ENCODE data around the gene ETS1.

Gene ETS1

GRCh38 chr11:128419012-128419767 lies 168.2 kb downstream of the ETS1 start:
- no peak overlapping the region for H3K4me3 ChIP-seq (ENCODE audit: low read length)
- H3K36me3 ChIP-seq (ENCODE audit: insufficient read depth, low read length) = no peaks in the 10 kb centered on the region
- no peak overlapping the region for H3K9ac ChIP-seq (ENCODE audit: low read depth, low read length)
- H3K27ac ChIP-seq (ENCODE audit: low read depth, low read length) = no peak overlapping the region
- no peaks in the 10 kb centered on the region for H3K9me3 ChIP-seq (ENCODE audit: insufficient read depth, low read depth, low read length)
- 0 out of 2 replicates have a peak, but pooled peaks cover 2% of the 10 kb centered on the region for H3K4me1 ChIP-seq (ENCODE audit: insufficient read depth, low read length)
- WGBS = 83% methylated on average over 7 of the region's 7 CpGs
- no peaks in the 10 kb centered on the region for H3K27me3 ChIP-seq (ENCODE audit: insufficient read depth, low read length)

- no peaks in the 10 kb centered on the region for H3K27me3 ChIP-seq (ENCODE audit: insufficient read depth, low read length)
- 94% methylated on average over 5 of the region's 5 CpGs for WGBS
- H3K9ac ChIP-seq (ENCODE audit: low read depth, low read length) = no peak overlapping the region
- no peak overlapping the region for H3K4me3 ChIP-seq (ENCODE audit: low read length)
- H3K4me1 ChIP-seq (ENCODE audit: insufficient read depth, low read length) = no peaks in the 10 kb centered on the region
- H3K27ac ChIP-seq (ENCODE audit: low read depth, low read length) = no peak overlapping the region
- H3K36me3 ChIP-seq (ENCODE audit: insufficient read depth, low read length) = no peaks in the 10 kb centered on the region
- no peaks in the 10 kb centered on the region for H3K9me3 ChIP-seq (ENCODE audit: insufficient read depth, low read depth, low read length)
Observed at GRCh38 chr11:128417607-128418324, 169.6 kb downstream of the ETS1 start.

DNA sequence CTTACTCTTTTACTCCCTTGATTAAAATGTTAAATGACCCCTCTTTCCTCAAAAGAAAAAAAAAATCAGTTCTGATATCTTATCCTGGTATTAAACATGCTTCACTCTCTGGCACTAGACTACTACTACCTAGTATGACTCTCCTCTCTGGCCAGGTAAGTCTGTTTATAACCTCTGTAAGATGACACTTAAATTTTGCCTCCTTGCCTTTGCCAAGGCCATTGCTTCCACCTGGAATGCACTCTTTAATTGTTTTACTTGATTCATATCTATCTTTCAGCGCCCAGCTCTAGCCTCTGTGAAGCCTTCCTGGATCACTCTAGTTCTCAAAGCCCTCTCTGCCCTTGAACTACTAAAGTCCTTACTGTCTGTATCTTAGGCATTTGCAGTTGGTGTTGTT lies 170.4 kb downstream of the ETS1 start:
- Histone ChIP-seq H3K9ac (ENCODE audit: low read depth, low read length) (no peak overlapping the region), H3K4me3 (ENCODE audit: low read length) (no peak overlapping the region), H3K9me3 (ENCODE audit: insufficient read depth, low read depth, low read length) (no peaks in the 10 kb centered on the region), H3K36me3 (ENCODE audit: insufficient read depth, low read length) (no peaks in the 10 kb centered on the region), H3K27ac (ENCODE audit: low read depth, low read length) (no peak overlapping the region), H3K4me1 (ENCODE audit: insufficient read depth, low read length) (no peaks in the 10 kb centered on the region), H3K27me3 (ENCODE audit: insufficient read depth, low read length) (no peaks in the 10 kb centered on the region)
- WGBS = 90% methylated on average over 1 of the region's 1 CpG

DNA sequence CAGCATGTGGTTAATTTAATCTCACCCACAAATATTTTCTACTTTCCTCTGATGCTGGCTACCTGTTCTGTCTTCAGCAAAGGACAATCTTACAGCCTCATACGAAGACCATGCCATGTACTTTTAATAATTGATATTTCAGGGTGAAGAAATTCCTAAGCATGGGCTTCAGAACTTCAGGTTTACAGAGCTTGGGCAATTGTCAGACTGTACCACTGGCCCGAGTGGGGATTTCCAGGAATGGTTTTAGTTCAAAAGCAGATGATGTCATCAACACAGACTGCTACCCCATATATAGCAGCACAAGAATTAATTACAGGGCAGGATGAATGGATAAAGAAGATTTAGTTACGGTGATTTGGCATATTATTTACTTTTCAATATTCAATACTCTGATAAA lies 171.8 kb downstream of the ETS1 start:
- H3K9ac ChIP-seq (ENCODE audit: low read depth, low read length) = no peak overlapping the region
- H3K27ac ChIP-seq (ENCODE audit: low read depth, low read length) = no peak overlapping the region
- no peaks in the 10 kb centered on the region for H3K9me3 ChIP-seq (ENCODE audit: insufficient read depth, low read depth, low read length)
- H3K4me3 ChIP-seq (ENCODE audit: low read length) = no peak overlapping the region
- no peaks in the 10 kb centered on the region for H3K4me1 ChIP-seq (ENCODE audit: insufficient read depth, low read length)
- H3K36me3 ChIP-seq (ENCODE audit: insufficient read depth, low read length) = no peaks in the 10 kb centered on the region
- WGBS = 58% methylated on average over 1 of the region's 3 CpGs
- no peaks in the 10 kb centered on the region for H3K27me3 ChIP-seq (ENCODE audit: insufficient read depth, low read length)

GRCh38 chr11:128412847-128413791 lies 174.2 kb downstream of the ETS1 start:
- Histone ChIP-seq H3K9ac (ENCODE audit: low read depth, low read length) (no peak overlapping the region), H3K4me3 (ENCODE audit: low read length) (no peak overlapping the region), H3K36me3 (ENCODE audit: insufficient read depth, low read length) (no peaks in the 10 kb centered on the region), H3K27ac (ENCODE audit: low read depth, low read length) (no peak overlapping the region), H3K9me3 (ENCODE audit: insufficient read depth, low read depth, low read length) (no peaks in the 10 kb centered on the region), H3K27me3 (ENCODE audit: insufficient read depth, low read length) (no peaks in the 10 kb centered on the region), H3K4me1 (ENCODE audit: insufficient read depth, low read length) (no peaks in the 10 kb centered on the region)
- WGBS = 95% methylated on average over 3 of the region's 4 CpGs

DNA sequence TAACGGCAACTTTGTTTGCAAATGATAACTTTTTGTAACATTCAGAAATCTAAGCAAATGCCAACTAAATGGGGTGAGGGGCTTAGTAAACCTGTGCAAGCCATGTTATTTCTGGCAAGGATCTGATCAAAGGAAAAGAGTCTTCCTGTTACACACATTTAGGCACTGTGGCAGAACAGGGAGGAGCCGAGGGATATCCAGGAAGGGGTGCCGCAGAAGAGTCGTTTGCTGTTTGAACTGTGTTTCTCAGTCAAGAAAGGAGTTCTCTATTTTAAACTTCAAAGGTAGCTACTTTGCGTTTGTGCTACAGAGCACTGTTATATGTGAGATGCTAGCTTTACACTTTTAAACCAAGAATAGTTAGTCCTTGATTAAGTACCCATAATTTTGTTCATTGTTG lies 175.5 kb downstream of the ETS1 start:
- Histone ChIP-seq H3K27me3 (ENCODE audit: insufficient read depth, low read length) (no peaks in the 10 kb centered on the region), H3K4me1 (ENCODE audit: insufficient read depth, low read length) (no peaks in the 10 kb centered on the region), H3K4me3 (ENCODE audit: low read length) (no peak overlapping the region), H3K27ac (ENCODE audit: low read depth, low read length) (no peak overlapping the region), H3K9me3 (ENCODE audit: insufficient read depth, low read depth, low read length) (no peaks in the 10 kb centered on the region), H3K9ac (ENCODE audit: low read depth, low read length) (no peak overlapping the region), H3K36me3 (ENCODE audit: insufficient read depth, low read length) (no peaks in the 10 kb centered on the region)
- WGBS = 83% methylated on average over 4 of the region's 5 CpGs

DNA sequence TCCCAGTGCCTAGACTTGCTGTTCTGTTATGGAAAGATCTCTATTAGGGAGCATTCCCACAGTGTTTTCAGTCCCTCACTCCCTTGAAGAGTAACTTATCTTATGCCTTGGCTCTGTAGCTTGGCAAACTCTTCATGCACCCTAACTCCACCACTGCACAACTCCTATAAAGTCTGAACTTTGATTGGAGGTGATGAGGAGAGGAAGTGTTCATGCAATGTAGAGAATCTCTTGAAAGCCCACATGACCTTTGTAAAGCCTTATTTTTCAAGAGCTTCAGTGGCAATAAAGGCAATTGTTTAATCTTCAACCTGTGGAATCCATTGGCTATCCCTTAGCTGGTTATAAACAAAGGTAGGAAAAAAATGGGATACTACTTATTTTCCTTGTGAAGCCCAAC lies 176.2 kb downstream of the ETS1 start:
- no peak overlapping the region for H3K4me3 ChIP-seq (ENCODE audit: low read length)
- no peak overlapping the region for H3K27ac ChIP-seq (ENCODE audit: low read depth, low read length)
- H3K27me3 ChIP-seq (ENCODE audit: insufficient read depth, low read length) = no peaks in the 10 kb centered on the region
- no peak overlapping the region for H3K9ac ChIP-seq (ENCODE audit: low read depth, low read length)
- no peaks in the 10 kb centered on the region for H3K9me3 ChIP-seq (ENCODE audit: insufficient read depth, low read depth, low read length)
- H3K36me3 ChIP-seq (ENCODE audit: insufficient read depth, low read length) = no peaks in the 10 kb centered on the region
- no peaks in the 10 kb centered on the region for H3K4me1 ChIP-seq (ENCODE audit: insufficient read depth, low read length)

- H3K9ac ChIP-seq (ENCODE audit: low read depth, low read length) = no peak overlapping the region
- H3K4me1 ChIP-seq (ENCODE audit: insufficient read depth, low read length) = no peaks in the 10 kb centered on the region
- no peak overlapping the region for H3K27ac ChIP-seq (ENCODE audit: low read depth, low read length)
Observed at GRCh38 chr11:128409476-128409875, 177.9 kb downstream of the ETS1 start.

More at GRCh38 chr11:128409476-128409875, 177.9 kb downstream of the ETS1 start:
- no peaks in the 10 kb centered on the region for H3K9me3 ChIP-seq (ENCODE audit: insufficient read depth, low read depth, low read length)
- H3K36me3 ChIP-seq (ENCODE audit: insufficient read depth, low read length) = no peaks in the 10 kb centered on the region
- WGBS = 100% methylated on average over 1 of the region's 2 CpGs
- no peaks in the 10 kb centered on the region for H3K27me3 ChIP-seq (ENCODE audit: insufficient read depth, low read length)
- H3K4me3 ChIP-seq (ENCODE audit: low read length) = no peak overlapping the region
